SK-N-SH (cell line): Measurements from ENCODE around the gene QSOX2. TPM values are rescaled to one million over a fixed set of nuclear protein-coding genes. Genes with fewer than 3 reads are reported as not detected.

Experiments used
- CTCF ChIA-PET: fragments of 300-600, 350-600 bp; formaldehyde crosslinking; extraction: SDS; loops from one replicate; lab custom pipeline; 2021; lab: Yijun Ruan, JAX
- POLR2A ChIA-PET: fragments of 350-600 bp; sonication (Branson Sonifier 250); formaldehyde crosslinking; extraction: SDS; loops from one replicate; lab custom pipeline; 2020; ENCODE audit warnings: antibody characterized with exemption, inconsistent platforms; lab: Yijun Ruan, JAX
- DNase-seq: peaks from one replicate; pipeline ENCODE4 v3.0.0; 2012
- H2AFZ ChIP-seq: fragments of 200-600 bp; sonication (generic); 2 replicates; pipeline ENCODE4 v1.8.1; 2016; ENCODE audit warnings: antibody characterized with exemption, mild to moderate bottlenecking, low read depth
- H3F3A ChIP-seq: fragments of 200-600 bp; sonication (generic); replicated peaks from 2 replicates; pipeline ENCODE3; 2016; ENCODE audit warnings: antibody characterized with exemption, mild to moderate bottlenecking; ENCODE audit not compliant: insufficient read depth
- H3K27ac ChIP-seq, 2 experiments: fragments of 200-500 bp in 1 of 2; fragments of 200-600 bp in 1 of 2; sonication (Bioruptor generic) in 1 of 2; sonication (generic), shearing (Covaris generic) in 1 of 2; 2 replicates each; pipeline versions ENCODE4 v1.5.1 to v1.6.1; 2014 to 2016; ENCODE audit warnings: low read depth in 2 of 2, inconsistent platforms in 1 of 2, low read length in 1 of 2, mild to moderate bottlenecking in 1 of 2, mixed read lengths in 1 of 2
- H3K27me3 ChIP-seq: fragments of 200-600 bp; sonication (generic), shearing (Covaris generic); 2 replicates; pipeline ENCODE4 v1.6.1; 2016; ENCODE audit warnings: mixed run types; ENCODE audit not compliant: insufficient read depth
- H3K36me3 ChIP-seq, 2 experiments: fragments of 200-500 bp in 1 of 2; fragments of 200-600 bp in 1 of 2; sonication (Bioruptor generic) in 1 of 2; sonication (generic) in 1 of 2; replicated peaks in 1 of 2; 2 replicates each; pipeline versions ENCODE3 to v1.5.1; 2014 to 2016; ENCODE audit warnings: low read length in 1 of 2, mild to moderate bottlenecking in 1 of 2; ENCODE audit not compliant: insufficient read depth in 2 of 2, control insufficient read depth in 1 of 2
- H3K4me1 ChIP-seq, 2 experiments: fragments of 200-500 bp in 1 of 2; fragments of 200-600 bp in 1 of 2; sonication (Bioruptor generic) in 1 of 2; sonication (generic), shearing (Covaris generic) in 1 of 2; 2 replicates each; pipeline versions ENCODE4 v1.5.1 to v1.6.1; 2014 to 2016; ENCODE audit warnings: low read depth in 1 of 2, low read length in 1 of 2, mixed run types in 1 of 2; ENCODE audit not compliant: insufficient read depth in 2 of 2, control insufficient read depth in 1 of 2
- H3K4me2 ChIP-seq: fragments of 200-600 bp; sonication (generic), shearing (Covaris generic); 2 replicates; pipeline ENCODE4 v1.6.1; 2017; ENCODE audit warnings: mixed run types
- H3K4me3 ChIP-seq, 2 experiments: fragments of 200-500 bp in 1 of 2; fragments of 200-600 bp in 1 of 2; sonication (Bioruptor generic) in 1 of 2; sonication (generic), shearing (Covaris generic) in 1 of 2; 2 replicates each; pipeline versions ENCODE4 v1.5.1 to v1.8.1; 2014 to 2016; ENCODE audit warnings: low read depth in 2 of 2, inconsistent platforms in 1 of 2, low read length in 1 of 2, mild to moderate bottlenecking in 1 of 2, mixed read lengths in 1 of 2, moderate library complexity in 1 of 2
- H3K79me2 ChIP-seq: fragments of 200-600 bp; sonication (generic); 2 replicates; pipeline ENCODE4 v1.8.1; 2017; ENCODE audit warnings: mild to moderate bottlenecking; ENCODE audit not compliant: insufficient read depth
- H3K9ac ChIP-seq: fragments of 200-600 bp; sonication (generic); 2 replicates; pipeline ENCODE4 v1.6.1; 2017; ENCODE audit warnings: mixed run types
- H3K9me2 ChIP-seq: fragments of 200-600 bp; sonication (generic); 2 replicates; pipeline ENCODE4 v1.6.1; 2017; ENCODE audit warnings: mixed run types
- H3K9me3 ChIP-seq: fragments of 200-600 bp; sonication (generic); 2 replicates; pipeline ENCODE4 v1.6.1; 2017; ENCODE audit warnings: mixed run types, mild to moderate bottlenecking, moderate library complexity
- H4K20me1 ChIP-seq: fragments of 200-600 bp; sonication (generic); 2 replicates; pipeline ENCODE4 v1.6.1; 2017; ENCODE audit warnings: mild to moderate bottlenecking, mixed run types; ENCODE audit not compliant: insufficient read depth
- CHD2 ChIP-seq: fragments of 150-350 bp; IDR thresholded peaks from 2 replicates; pipeline ENCODE4 v1.6.1; 2018; ENCODE audit warnings: low read length; ENCODE audit not compliant: partially characterized antibody
- ELF1 ChIP-seq: IDR thresholded peaks from 2 replicates; pipeline ENCODE4 v1.4.0; 2012
- EP300 ChIP-seq, 2 experiments: IDR thresholded peaks; 2 replicates each; pipeline versions ENCODE4 v1.4.0 to v1.6.1; 2012; ENCODE audit warnings: borderline replicate concordance in 1 of 2, low read depth in 1 of 2, low read length in 1 of 2
- EZH2phosphoT487 ChIP-seq: fragments of 200-600 bp; sonication (generic); IDR thresholded peaks from 2 replicates; pipeline ENCODE4 v1.6.1; 2017; ENCODE audit warnings: low read depth, mixed run types, mild to moderate bottlenecking, antibody characterized with exemption, moderate library complexity, borderline replicate concordance
- FOSL2 ChIP-seq: IDR thresholded peaks from 2 replicates; pipeline ENCODE4 v1.4.0; 2012; ENCODE audit warnings: low read depth, mild to moderate bottlenecking, moderate library complexity, borderline replicate concordance
- FOXM1 ChIP-seq: IDR thresholded peaks from 2 replicates; pipeline ENCODE4 v1.4.0; 2012; ENCODE audit warnings: low read depth, mild to moderate bottlenecking
- GABPA ChIP-seq: IDR thresholded peaks from 2 replicates; pipeline ENCODE4 v1.4.0; 2012; ENCODE audit warnings: low read depth, mild to moderate bottlenecking
- GATA2 ChIP-seq: sonication (generic); formaldehyde crosslinking; IDR thresholded peaks from 2 replicates; pipeline ENCODE4 v1.5.0; 2020; ENCODE audit warnings: mild to moderate bottlenecking, missing genetic modification reagents
- JUND ChIP-seq: IDR thresholded peaks from 2 replicates; pipeline ENCODE4 v1.4.0; 2012
- NRF1 ChIP-seq: IDR thresholded peaks from 2 replicates; pipeline ENCODE4 v1.6.1; 2012; ENCODE audit warnings: low read depth, mild to moderate bottlenecking, low read length
- POLR2AphosphoS5 ChIP-seq: IDR thresholded peaks from 2 replicates; pipeline ENCODE4 v1.6.1; 2012; ENCODE audit warnings: low read depth, low read length
- REST ChIP-seq: IDR thresholded peaks from 2 replicates; pipeline ENCODE4 v1.6.1; 2012; ENCODE audit warnings: mild to moderate bottlenecking, low read depth, low read length, moderate library complexity
- RFX5 ChIP-seq: IDR thresholded peaks from 2 replicates; pipeline ENCODE4 v1.6.1; 2012; ENCODE audit warnings: mild to moderate bottlenecking, improper control_type of control experiment, low read length
- TAF1 ChIP-seq: IDR thresholded peaks from 2 replicates; pipeline ENCODE4 v1.6.1; 2012; ENCODE audit warnings: low read depth, mild to moderate bottlenecking, low read length, moderate library complexity, borderline replicate concordance
- TCF12 ChIP-seq: IDR thresholded peaks from 2 replicates; pipeline ENCODE4 v1.4.0; 2012
- USF2 ChIP-seq: fragments of 150-350 bp; IDR thresholded peaks from 2 replicates; pipeline ENCODE4 v1.6.1; 2017; ENCODE audit warnings: antibody characterized with exemption, low read length, low read depth, borderline replicate concordance
- YY1 ChIP-seq: IDR thresholded peaks from 2 replicates; pipeline ENCODE4 v1.4.0; 2012; ENCODE audit warnings: low read depth, mild to moderate bottlenecking
- WGBS: methylation state at CpG from one replicate; pipeline ENCODE4 v1.1.6; 2017; ENCODE audit warnings: low lambda C conversion rate; 5-methylcytosine and 5-hydroxymethylcytosine counted together
- polyA plus RNA-seq, 3 experiments: library from polyadenylated mRNA; depleted of rRNA; stranded (reverse); fragments of >200 nt; gene quantifications; 2 replicates each; pipeline ENCODE4 v1.2.3, GENCODE V29; 2012
- TF ChIP-seq, protein P1 (sequence below): IDR thresholded peaks from 2 replicates; pipeline ENCODE4; 2012
- TF ChIP-seq, protein P2 (sequence below): IDR thresholded peaks from 2 replicates; pipeline ENCODE4 v1.4.0; 2012; ENCODE audit warnings: low read depth, borderline replicate concordance

Gene QSOX2
- polyA plus RNA-seq, 1 of the 3 experiments (the other 2 are of a cell fraction): 26.6 TPM

GRCh38 chr9:136197930-136198604 lies 47.5 kb downstream of the QSOX2 start:
- H3K36me3 ChIP-seq: no peaks in the 10 kb centered on the region
- TF ChIP-seq JUND (no peak), EZH2phosphoT487 (no peak), TAF1 (no peak), GABPA (no peak), EP300 (IDR thresholded peaks at IDR 0.05; ENCODE audit: borderline replicate concordance in 1 of 2, low read depth in 1 of 2, low read length in 1 of 2) (no peak), GATA2 (CRISPR knock-in tag) (no peak), YY1 (no peak), ELF1 (no peak)
- TF ChIP-seq, protein P1, sequence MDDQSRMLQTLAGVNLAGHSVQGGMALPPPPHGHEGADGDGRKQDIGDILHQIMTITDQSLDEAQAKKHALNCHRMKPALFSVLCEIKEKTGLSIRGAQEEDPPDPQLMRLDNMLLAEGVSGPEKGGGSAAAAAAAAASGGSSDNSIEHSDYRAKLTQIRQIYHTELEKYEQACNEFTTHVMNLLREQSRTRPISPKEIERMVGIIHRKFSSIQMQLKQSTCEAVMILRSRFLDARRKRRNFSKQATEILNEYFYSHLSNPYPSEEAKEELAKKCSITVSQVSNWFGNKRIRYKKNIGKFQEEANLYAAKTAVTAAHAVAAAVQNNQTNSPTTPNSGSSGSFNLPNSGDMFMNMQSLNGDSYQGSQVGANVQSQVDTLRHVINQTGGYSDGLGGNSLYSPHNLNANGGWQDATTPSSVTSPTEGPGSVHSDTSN: no peak
- DNase-seq: no peak
- ChIA-PET CTCF (interaction anchor here (0.6 to 1.1 kb wide), 3 partner anchors 10 to 13 kb away, joined by 3 to 5 read pairs (median 4); no protein-coding TSS in a partner anchor), POLR2A (no interaction called here)
- H3K9ac ChIP-seq: no peak overlapping the region
- H3F3A ChIP-seq: no peaks in the 10 kb centered on the region
- peaks cover 87% of the 10 kb centered on the region for H3K27me3 ChIP-seq
- no peaks in the 10 kb centered on the region for H3K79me2 ChIP-seq
- no peaks in the 10 kb centered on the region for H3K9me3 ChIP-seq
- no peaks in the 10 kb centered on the region for H3K9me2 ChIP-seq
- no peak overlapping the region for H3K4me3 ChIP-seq
- no peak overlapping the region for H3K27ac ChIP-seq
- 12% methylated on average over 10 of the region's 18 CpGs for WGBS
- peak overlapping the region; percentile 7; the same call in 1 of the 2 replicates for H3K4me2 ChIP-seq
- no peak overlapping the region for H2AFZ ChIP-seq
- H3K4me1 ChIP-seq: no peaks in the 10 kb centered on the region
- H4K20me1 ChIP-seq: peaks cover 23% of the 10 kb centered on the region

DNA sequence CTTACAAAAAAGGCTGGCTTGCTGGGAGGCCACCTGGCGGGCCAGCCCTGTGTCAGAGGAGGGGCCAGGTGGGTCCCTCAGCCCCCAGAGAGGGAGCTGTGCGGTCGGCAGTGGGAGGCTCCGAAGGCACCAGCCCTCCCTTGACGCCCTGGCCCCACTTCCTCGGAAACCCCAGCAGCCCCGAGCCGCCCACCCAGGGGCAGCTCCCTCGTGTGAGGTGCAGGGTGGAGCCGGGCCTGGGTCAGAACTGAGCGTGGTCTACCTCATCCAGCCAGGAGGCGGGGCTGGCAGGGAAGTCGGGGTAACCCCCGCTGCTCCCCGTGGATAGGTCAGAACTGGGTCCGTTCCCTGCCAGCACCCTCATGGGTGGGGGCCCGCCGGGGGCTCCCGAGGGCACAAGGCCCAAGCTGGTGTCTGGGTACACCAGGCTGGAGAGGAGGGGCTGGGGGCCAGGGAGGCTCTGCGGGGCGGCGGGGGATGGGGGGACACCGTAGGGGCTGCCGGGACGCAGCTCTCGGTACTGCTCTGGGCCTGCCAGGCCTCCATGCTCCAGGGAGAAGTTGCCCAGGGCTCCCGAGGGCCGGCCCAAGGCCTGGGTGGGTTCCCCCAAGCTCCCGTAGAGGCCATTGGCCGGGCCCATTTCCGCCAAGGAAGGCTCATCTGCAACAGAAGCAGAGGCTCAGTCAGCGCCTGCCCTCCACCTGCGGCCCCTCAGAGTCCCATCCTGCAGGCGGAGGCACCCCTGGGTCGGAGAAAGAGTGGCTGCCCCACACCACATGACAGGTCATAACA lies 48.3 kb downstream of the QSOX2 start:
- Histone ChIP-seq H3K27ac (no peak overlapping the region), H3K9me2 (no peaks in the 10 kb centered on the region), H3F3A (no peaks in the 10 kb centered on the region), H3K4me2 (no peak overlapping the region), H3K79me2 (no peaks in the 10 kb centered on the region), H4K20me1 (peaks cover 19% of the 10 kb centered on the region), H2AFZ (no peak overlapping the region), H3K9me3 (no peaks in the 10 kb centered on the region), H3K4me3 (no peak overlapping the region), H3K36me3 (no peaks in the 10 kb centered on the region), H3K27me3 (peaks cover 89% of the 10 kb centered on the region), H3K9ac (no peak overlapping the region), H3K4me1 (no peaks in the 10 kb centered on the region)
- ChIA-PET CTCF (interaction anchor here (1.0 to 2.1 kb wide), 6 partner anchors 11 to 85 kb away, joined by 3 to 8 read pairs (median 4); no protein-coding TSS in a partner anchor), POLR2A (no interaction called here)
- no peak for DNase-seq
- 22% methylated on average over 10 of the region's 35 CpGs for WGBS
- no peak for TF ChIP-seq RFX5
- no peak for TF ChIP-seq YY1
- TF ChIP-seq TCF12: no peak
- TF ChIP-seq FOSL2: no peak
- no peak for TF ChIP-seq EZH2phosphoT487
- TF ChIP-seq, protein P2, sequence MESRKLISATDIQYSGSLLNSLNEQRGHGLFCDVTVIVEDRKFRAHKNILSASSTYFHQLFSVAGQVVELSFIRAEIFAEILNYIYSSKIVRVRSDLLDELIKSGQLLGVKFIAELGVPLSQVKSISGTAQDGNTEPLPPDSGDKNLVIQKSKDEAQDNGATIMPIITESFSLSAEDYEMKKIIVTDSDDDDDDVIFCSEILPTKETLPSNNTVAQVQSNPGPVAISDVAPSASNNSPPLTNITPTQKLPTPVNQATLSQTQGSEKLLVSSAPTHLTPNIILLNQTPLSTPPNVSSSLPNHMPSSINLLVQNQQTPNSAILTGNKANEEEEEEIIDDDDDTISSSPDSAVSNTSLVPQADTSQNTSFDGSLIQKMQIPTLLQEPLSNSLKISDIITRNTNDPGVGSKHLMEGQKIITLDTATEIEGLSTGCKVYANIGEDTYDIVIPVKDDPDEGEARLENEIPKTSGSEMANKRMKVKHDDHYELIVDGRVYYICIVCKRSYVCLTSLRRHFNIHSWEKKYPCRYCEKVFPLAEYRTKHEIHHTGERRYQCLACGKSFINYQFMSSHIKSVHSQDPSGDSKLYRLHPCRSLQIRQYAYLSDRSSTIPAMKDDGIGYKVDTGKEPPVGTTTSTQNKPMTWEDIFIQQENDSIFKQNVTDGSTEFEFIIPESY: no peak
- no peak for TF ChIP-seq FOXM1
- no peak for TF ChIP-seq REST
- no peak for TF ChIP-seq CHD2
- TF ChIP-seq TAF1: no peak
- no peak for TF ChIP-seq POLR2AphosphoS5
- no peak for TF ChIP-seq NRF1
- TF ChIP-seq GATA2 (CRISPR knock-in tag): no peak
- no peak for TF ChIP-seq USF2
